Mesenchymal stem cell (in vitro differentiated cells and primary cell): ENCODE measurements around the gene METAP1D.

Experiments
- DNase-seq: peaks from one replicate; pipeline ENCODE4 v3.0.0-alpha.2; 2013
- H2AFZ ChIP-seq: one replicate; pipeline ENCODE4 v1.6.1; 2013; ENCODE audit warnings: low read depth, mild to moderate bottlenecking, control low read depth, inconsistent platforms, low read length, moderate library complexity
- H2AK5ac ChIP-seq: 2 replicates; pipeline ENCODE4 v1.6.1; 2013; ENCODE audit warnings: low read length, moderate library complexity, mild to moderate bottlenecking, inconsistent platforms; ENCODE audit not compliant: severe bottlenecking
- H2BK120ac ChIP-seq: one replicate; pipeline ENCODE4 v1.6.1; 2013; ENCODE audit warnings: low read depth, mild to moderate bottlenecking, inconsistent platforms, low read length, moderate library complexity
- H2BK12ac ChIP-seq, 2 experiments: one replicate each; pipeline ENCODE4 v1.6.1; 2013; ENCODE audit warnings: inconsistent platforms in 2 of 2, low read length in 2 of 2, mild to moderate bottlenecking in 2 of 2, moderate library complexity in 2 of 2, control low read depth in 1 of 2
- H2BK15ac ChIP-seq: one replicate; pipeline ENCODE4 v1.6.1; 2013; ENCODE audit warnings: mild to moderate bottlenecking, low read depth, inconsistent platforms; ENCODE audit not compliant: poor library complexity, severe bottlenecking
- H2BK5ac ChIP-seq: 2 replicates; pipeline ENCODE4 v1.6.1; 2013; ENCODE audit warnings: low read depth, mild to moderate bottlenecking, low read length, control low read depth, inconsistent platforms; ENCODE audit not compliant: poor library complexity, severe bottlenecking
- H3K14ac ChIP-seq, 2 experiments: one replicate each; pipeline ENCODE4 v1.6.1; 2013; ENCODE audit warnings: inconsistent platforms in 2 of 2, low read length in 2 of 2, control low read depth in 1 of 2, mild to moderate bottlenecking in 1 of 2, moderate library complexity in 1 of 2
- H3K18ac ChIP-seq, 2 experiments: one replicate each; pipeline ENCODE4 v1.6.1; 2013; ENCODE audit warnings: inconsistent platforms in 2 of 2, low read length in 2 of 2, control low read depth in 1 of 2, low read depth in 1 of 2, mild to moderate bottlenecking in 1 of 2
- H3K23ac ChIP-seq, 2 experiments: one replicate each; pipeline ENCODE4 v1.6.1; 2013; ENCODE audit warnings: inconsistent platforms in 2 of 2, low read length in 2 of 2, mild to moderate bottlenecking in 2 of 2, moderate library complexity in 2 of 2, control low read depth in 1 of 2
- H3K27ac ChIP-seq: 2 replicates; pipeline ENCODE4 v1.5.1; 2013; ENCODE audit warnings: mild to moderate bottlenecking, moderate library complexity, low read length, control low read depth, inconsistent platforms; ENCODE audit not compliant: poor library complexity, severe bottlenecking
- H3K27me3 ChIP-seq, 2 experiments: 2 replicates each; pipeline versions ENCODE4 v1.6.1 to v1.7.0; 2013; ENCODE audit warnings: low read length in 2 of 2, mild to moderate bottlenecking in 2 of 2, moderate library complexity in 2 of 2, control low read depth in 1 of 2, inconsistent platforms in 1 of 2; ENCODE audit not compliant: control insufficient read depth in 1 of 2, insufficient read depth in 1 of 2
- H3K36me3 ChIP-seq, 2 experiments: 2 replicates each; pipeline versions ENCODE4 v1.6.1 to v1.7.0; 2013; ENCODE audit warnings: low read length in 2 of 2, control low read depth in 1 of 2, inconsistent platforms in 1 of 2, low read depth in 1 of 2, mild to moderate bottlenecking in 1 of 2; ENCODE audit not compliant: insufficient read depth in 2 of 2, control insufficient read depth in 1 of 2
- H3K4ac ChIP-seq, 2 experiments: one replicate each; pipeline ENCODE4 v1.6.1; 2013; ENCODE audit warnings: inconsistent platforms in 2 of 2, low read length in 2 of 2, mild to moderate bottlenecking in 2 of 2, moderate library complexity in 2 of 2, control low read depth in 1 of 2, low read depth in 1 of 2
- H3K4me1 ChIP-seq: 2 replicates; pipeline ENCODE4 v1.6.1; 2013; ENCODE audit warnings: low read depth, low read length, control low read depth; ENCODE audit not compliant: control insufficient read depth, insufficient read depth
- H3K4me2 ChIP-seq: 2 replicates; pipeline ENCODE4 v1.6.1; 2013; ENCODE audit warnings: low read length, mild to moderate bottlenecking, inconsistent platforms; ENCODE audit not compliant: poor library complexity, severe bottlenecking
- H3K4me3 ChIP-seq, 2 experiments: 2 replicates each; pipeline versions ENCODE4 v1.5.1 to v1.7.0; 2013; ENCODE audit warnings: low read length in 2 of 2, mild to moderate bottlenecking in 2 of 2, control low read depth in 1 of 2, low read depth in 1 of 2; ENCODE audit not compliant: insufficient read depth in 1 of 2
- H3K79me1 ChIP-seq: replicated peaks from 2 replicates; pipeline ENCODE4 v1.6.1; 2013; ENCODE audit warnings: mild to moderate bottlenecking, control low read depth, low read length, inconsistent platforms; ENCODE audit not compliant: poor library complexity, severe bottlenecking
- H3K9ac ChIP-seq: 2 replicates; pipeline ENCODE4 v1.7.0; 2013; ENCODE audit warnings: mild to moderate bottlenecking, low read length, moderate library complexity
- H3K9me3 ChIP-seq: 2 replicates; pipeline ENCODE4 v1.7.0; 2013; ENCODE audit warnings: mild to moderate bottlenecking, low read length; ENCODE audit not compliant: control insufficient read depth
- H4K8ac ChIP-seq: one replicate; pipeline ENCODE4 v1.6.1; 2013; ENCODE audit warnings: inconsistent platforms, mild to moderate bottlenecking, low read length, moderate library complexity
- H4K91ac ChIP-seq: one replicate; pipeline ENCODE4 v1.6.1; 2013; ENCODE audit warnings: mild to moderate bottlenecking, low read length, inconsistent platforms
- WGBS: methylation state at CpG from one replicate; pipeline ENCODE4 v1.1.7; 2013; ENCODE audit warnings: mixed read lengths; 5-methylcytosine and 5-hydroxymethylcytosine counted together

METAP1D gene

DNA sequence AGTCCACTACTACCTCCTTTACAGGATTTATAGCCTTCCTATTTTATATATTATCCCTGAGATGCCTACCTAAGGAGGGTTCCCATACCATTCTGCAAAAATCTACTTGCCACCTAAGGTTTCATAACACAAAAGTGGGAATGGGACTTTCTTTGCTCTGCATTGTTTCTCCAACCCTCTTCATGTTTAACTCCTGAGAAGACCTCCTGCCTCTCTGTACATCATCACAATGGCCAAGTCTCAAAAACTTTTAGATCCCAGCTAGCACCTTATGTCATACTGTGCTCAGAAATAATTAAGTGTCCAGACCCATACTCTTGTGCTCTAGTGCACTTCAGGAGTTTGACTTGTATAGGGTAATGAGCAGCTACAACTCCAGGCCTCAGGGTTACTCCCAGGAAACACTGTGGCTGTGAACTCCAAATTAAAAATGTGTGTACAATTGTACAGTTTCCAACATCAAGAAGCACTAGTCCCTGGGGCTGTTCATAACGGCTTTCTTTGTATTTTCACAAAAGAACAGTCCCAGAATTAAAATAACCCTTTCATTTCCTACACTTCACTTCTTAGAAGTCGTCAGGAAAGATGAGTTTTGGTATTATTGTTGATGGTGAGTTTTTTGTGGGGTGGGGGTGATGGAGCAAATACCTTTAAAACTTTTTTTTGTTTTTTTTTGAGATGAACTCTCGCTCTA is 39.4 kb downstream of the METAP1D start:
- no peak overlapping the region for H2BK120ac ChIP-seq

DNA sequence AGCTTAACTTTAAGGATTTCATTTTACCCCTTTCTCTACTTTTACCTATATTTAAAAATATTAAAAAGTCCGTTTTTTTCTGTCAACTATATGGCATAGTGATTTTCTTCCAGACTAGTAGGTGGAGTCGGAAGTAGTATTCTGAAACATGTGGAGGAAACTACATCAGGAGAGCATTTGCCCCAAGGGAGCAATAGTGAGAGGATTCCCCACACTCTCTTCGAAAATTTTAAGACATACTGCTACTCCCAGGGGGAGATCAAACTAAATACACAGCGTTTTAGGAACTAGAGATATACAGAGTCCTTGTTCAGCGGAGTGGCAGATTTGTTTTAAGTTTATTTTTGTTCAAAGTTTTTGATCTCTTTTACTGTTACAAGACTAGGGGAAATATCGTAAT is 40.6 kb downstream of the METAP1D start:
- no peak overlapping the region for H2BK5ac ChIP-seq
- H3K4ac ChIP-seq, result no peak overlapping the region
- no peaks in the 10 kb centered on the region for H3K36me3 ChIP-seq
- H3K27ac ChIP-seq, result no peak overlapping the region
- no peak overlapping the region for H3K14ac ChIP-seq
- H3K9me3 ChIP-seq, result no peaks in the 10 kb centered on the region
- H3K4me2 ChIP-seq, result no peak overlapping the region
- H3K18ac ChIP-seq, result no peak overlapping the region
- no peak overlapping the region for H4K91ac ChIP-seq
- no peak overlapping the region for H3K9ac ChIP-seq
- no peak overlapping the region for H2BK12ac ChIP-seq
- peaks cover 1% of the 10 kb centered on the region for H3K4me1 ChIP-seq
- H3K4me3 ChIP-seq, result no peak overlapping the region
- DNase-seq, result no peak
- H3K23ac ChIP-seq, result no peak overlapping the region
- no peak overlapping the region for H2AFZ ChIP-seq
- no peak overlapping the region for H2BK15ac ChIP-seq
- no peak overlapping the region for H4K8ac ChIP-seq
- no peak overlapping the region for H2AK5ac ChIP-seq
- WGBS, result 82% methylated on average over 3 of the region's 6 CpGs
- H2BK120ac ChIP-seq, result no peak overlapping the region
- H3K79me1 ChIP-seq, result no peaks in the 10 kb centered on the region
- H3K27me3 ChIP-seq, result no peaks in the 10 kb centered on the region

More for the DNA sequence above, 39.4 kb downstream of the METAP1D start:
- Histone ChIP-seq H3K79me1 (no peaks in the 10 kb centered on the region), H3K9me3 (no peaks in the 10 kb centered on the region), H2AK5ac (no peak overlapping the region), H2BK15ac (no peak overlapping the region), H3K4me2 (no peak overlapping the region), H2AFZ (no peak overlapping the region), H3K4me1 (peaks cover 1% of the 10 kb centered on the region), H3K23ac (no peak overlapping the region), H3K4me3 (no peak overlapping the region), H3K18ac (no peak overlapping the region), H3K27ac (no peak overlapping the region), H3K4ac (no peak overlapping the region), H3K36me3 (no peaks in the 10 kb centered on the region), H4K8ac (no peak overlapping the region), H2BK12ac (no peak overlapping the region), H2BK5ac (no peak overlapping the region), H3K9ac (no peak overlapping the region), H3K27me3 (no peaks in the 10 kb centered on the region), H4K91ac (no peak overlapping the region), H3K14ac (no peak overlapping the region)
- WGBS, result 80% methylated on average over 2 of the region's 3 CpGs
- no peak for DNase-seq

DNA sequence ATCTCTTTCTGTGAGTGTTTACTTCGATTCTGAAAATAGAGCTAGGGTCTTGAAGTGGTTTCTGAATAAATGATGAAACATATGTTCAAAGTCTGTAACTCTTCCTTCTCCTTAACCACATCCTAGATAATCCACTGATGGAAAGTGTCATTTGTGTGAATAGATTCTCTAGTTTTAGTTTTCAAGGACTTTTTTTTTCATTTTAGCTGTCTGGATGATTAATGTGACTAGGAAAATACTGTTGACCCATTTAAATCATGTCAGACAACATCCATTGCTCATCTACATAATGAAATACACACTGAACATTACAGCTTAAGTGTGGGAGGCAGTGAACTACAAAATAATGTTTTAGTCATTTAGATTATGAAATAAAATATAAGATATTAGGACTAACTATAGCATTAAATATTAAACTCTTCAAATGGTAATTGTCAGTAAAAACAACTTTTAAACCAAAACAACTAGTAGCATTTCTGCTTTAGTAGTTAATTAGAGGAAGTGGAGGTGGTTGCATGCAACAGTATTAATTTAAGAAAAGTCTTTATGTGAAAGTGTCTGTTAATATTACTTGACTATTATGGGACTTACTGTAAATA is 46.4 kb downstream of the METAP1D start:
- WGBS, result no CpG with 5 or more reads among the region's 1 CpG
- no peak overlapping the region for H2BK120ac ChIP-seq
- DNase-seq, result peak; percentile 30

DNA sequence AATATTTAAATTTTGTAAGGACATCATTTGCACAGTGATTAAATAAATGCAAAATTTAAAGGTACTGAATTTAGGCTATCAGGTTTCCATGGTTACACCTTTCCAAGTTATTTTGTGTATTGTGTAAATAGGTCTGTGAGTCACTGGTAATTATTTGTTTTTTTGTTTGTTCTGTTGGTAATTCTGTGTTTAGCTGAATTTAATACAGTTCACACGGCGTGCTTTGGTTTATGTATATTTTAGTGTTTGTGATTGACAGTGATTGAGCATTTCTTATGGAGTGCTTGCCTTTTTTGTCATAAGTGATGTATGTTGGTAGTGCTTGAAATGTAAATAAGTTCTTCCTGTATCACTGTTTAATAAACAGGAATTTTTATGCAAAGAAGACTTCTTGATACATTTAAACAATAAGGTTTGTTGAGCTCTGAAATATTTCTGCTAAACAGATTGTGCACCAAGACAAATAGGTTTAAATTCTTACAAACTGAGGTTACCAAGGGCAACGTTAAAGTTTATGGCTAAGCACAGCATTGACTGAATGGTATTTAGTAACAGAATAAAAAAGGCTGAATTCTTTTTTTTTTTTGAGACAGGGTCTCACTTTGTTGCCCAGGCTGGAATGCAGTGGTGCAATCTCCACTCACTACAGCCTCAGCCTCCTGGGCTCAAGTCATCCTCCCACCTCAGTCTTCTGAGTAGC is 47.3 kb downstream of the METAP1D start:
- 45% methylated on average over 3 of the region's 3 CpGs for WGBS
- Histone ChIP-seq H3K4ac (no peak overlapping the region), H3K14ac (no peak overlapping the region), H4K8ac (no peak overlapping the region), H4K91ac (no peak overlapping the region), H3K4me2 (no peak overlapping the region), H3K18ac (no peak overlapping the region), H2BK120ac (no peak overlapping the region), H3K79me1 (peaks cover 2% of the 10 kb centered on the region), H2AK5ac (no peak overlapping the region), H2BK15ac (no peak overlapping the region), H3K27ac (no peak overlapping the region), H3K9me3 (no peaks in the 10 kb centered on the region), H3K36me3 (no peaks in the 10 kb centered on the region), H3K9ac (no peak overlapping the region), H2BK5ac (no peak overlapping the region), H3K4me1 (no peaks in the 10 kb centered on the region), H3K27me3 (no peaks in the 10 kb centered on the region), H3K4me3 (no peak overlapping the region), H3K23ac (no peak overlapping the region), H2AFZ (no peak overlapping the region), H2BK12ac (no peak overlapping the region)
- no peak for DNase-seq

More for the DNA sequence above, 46.4 kb downstream of the METAP1D start:
- no peak overlapping the region for H3K14ac ChIP-seq
- H3K9ac ChIP-seq, result no peak overlapping the region
- no peak overlapping the region for H2BK5ac ChIP-seq
- H4K8ac ChIP-seq, result no peak overlapping the region
- no peak overlapping the region for H3K4ac ChIP-seq
- H2BK12ac ChIP-seq, result no peak overlapping the region
- H3K36me3 ChIP-seq, result no peaks in the 10 kb centered on the region
- no peak overlapping the region for H3K4me3 ChIP-seq
- H3K18ac ChIP-seq, result no peak overlapping the region
- no peaks in the 10 kb centered on the region for H3K27me3 ChIP-seq
- H2AFZ ChIP-seq, result no peak overlapping the region
- H4K91ac ChIP-seq, result no peak overlapping the region
- no peak overlapping the region for H3K23ac ChIP-seq
- H3K79me1 ChIP-seq, result no peaks in the 10 kb centered on the region
- H2BK15ac ChIP-seq, result no peak overlapping the region
- H2AK5ac ChIP-seq, result no peak overlapping the region
- no peaks in the 10 kb centered on the region for H3K4me1 ChIP-seq
- no peaks in the 10 kb centered on the region for H3K9me3 ChIP-seq
- H3K27ac ChIP-seq, result no peak overlapping the region
- H3K4me2 ChIP-seq, result no peak overlapping the region
